H9 (cell line): ENCODE results near the gene CYGB. TPM values are rescaled to one million over a fixed set of nuclear protein-coding genes. Genes with fewer than 3 reads are reported as not detected.

ENCODE experiments used
- DNase-seq: peaks from one replicate; pipeline ENCODE4 v3.0.0-alpha.2; 2017
- H2AFZ ChIP-seq: one replicate; pipeline ENCODE4 v1.6.1; 2013; ENCODE audit warnings: mild to moderate bottlenecking, low read length, control low read depth, moderate library complexity
- H2AK5ac ChIP-seq: 2 replicates; pipeline ENCODE4 v1.6.1; 2013; ENCODE audit warnings: low read length, control low read depth, mixed read lengths; ENCODE audit not compliant: insufficient read length
- H2BK120ac ChIP-seq: one replicate; pipeline ENCODE4 v1.6.1; 2013; ENCODE audit warnings: low read depth, mild to moderate bottlenecking, low read length, control low read depth, inconsistent platforms; ENCODE audit not compliant: poor library complexity, severe bottlenecking
- H2BK12ac ChIP-seq: 2 replicates; pipeline ENCODE4 v1.6.1; 2013; ENCODE audit warnings: low read length, control low read depth, mixed read lengths, low read depth; ENCODE audit not compliant: insufficient read length
- H2BK15ac ChIP-seq: 2 replicates; pipeline ENCODE4 v1.6.1; 2013; ENCODE audit warnings: low read depth, low read length, control low read depth
- H2BK20ac ChIP-seq: one replicate; pipeline ENCODE4 v1.6.1; 2013; ENCODE audit warnings: low read depth, mild to moderate bottlenecking, low read length, control low read depth, inconsistent platforms; ENCODE audit not compliant: poor library complexity, severe bottlenecking
- H2BK5ac ChIP-seq: 2 replicates; pipeline ENCODE4 v1.6.1; 2013; ENCODE audit warnings: low read length, control low read depth, mixed read lengths; ENCODE audit not compliant: insufficient read length
- H3K14ac ChIP-seq: 2 replicates; pipeline ENCODE4 v1.6.1; 2013; ENCODE audit warnings: low read length, control low read depth; ENCODE audit not compliant: insufficient read depth
- H3K18ac ChIP-seq: 2 replicates; pipeline ENCODE4 v1.6.1; 2013; ENCODE audit warnings: low read depth, mild to moderate bottlenecking, mixed read lengths, low read length, control low read depth; ENCODE audit not compliant: insufficient read length
- H3K23ac ChIP-seq: 2 replicates; pipeline ENCODE4 v1.6.1; 2013; ENCODE audit warnings: low read length, control low read depth, mixed read lengths, low read depth; ENCODE audit not compliant: insufficient read length
- H3K23me2 ChIP-seq: 2 replicates; pipeline ENCODE4 v1.6.1; 2013; ENCODE audit warnings: low read depth, mild to moderate bottlenecking, mixed read lengths, low read length, control low read depth; ENCODE audit not compliant: insufficient read length, poor library complexity, severe bottlenecking
- H3K27ac ChIP-seq: 2 replicates; pipeline ENCODE4 v1.5.1; 2013; ENCODE audit warnings: low read length, control low read depth, mixed read lengths, low read depth; ENCODE audit not compliant: insufficient read length
- H3K27me3 ChIP-seq: 2 replicates; pipeline ENCODE4 v1.6.1; 2013; ENCODE audit warnings: low read length, control low read depth, inconsistent platforms; ENCODE audit not compliant: insufficient read depth
- H3K4ac ChIP-seq: 2 replicates; pipeline ENCODE4 v1.6.1; 2013; ENCODE audit warnings: low read depth, mild to moderate bottlenecking, control low read depth, inconsistent platforms, low read length, moderate library complexity
- H3K4me1 ChIP-seq: 2 replicates; pipeline ENCODE4 v1.6.1; 2013; ENCODE audit warnings: low read length, control low read depth, inconsistent platforms; ENCODE audit not compliant: insufficient read depth
- H3K4me2 ChIP-seq: 2 replicates; pipeline ENCODE4 v1.6.1; 2013; ENCODE audit warnings: low read length, control low read depth, mixed read lengths; ENCODE audit not compliant: insufficient read length, insufficient read depth
- H3K56ac ChIP-seq: 2 replicates; pipeline ENCODE4 v1.6.1; 2013; ENCODE audit warnings: low read depth, mild to moderate bottlenecking, mixed read lengths, low read length, control low read depth; ENCODE audit not compliant: insufficient read length
- H3K79me1 ChIP-seq: 2 replicates; pipeline ENCODE4 v1.6.1; 2013; ENCODE audit warnings: low read depth, mild to moderate bottlenecking, moderate library complexity, low read length, control low read depth, inconsistent platforms; ENCODE audit not compliant: insufficient read depth, poor library complexity, severe bottlenecking
- H3K79me2 ChIP-seq: 2 replicates; pipeline ENCODE4 v1.6.1; 2013; ENCODE audit warnings: low read length, control low read depth, inconsistent platforms; ENCODE audit not compliant: insufficient read depth
- H3K9ac ChIP-seq: 2 replicates; pipeline ENCODE4 v1.6.1; 2013; ENCODE audit warnings: low read length, control low read depth, mixed read lengths; ENCODE audit not compliant: insufficient read length; ENCODE audit errors: extremely low read depth
- H3K9me3 ChIP-seq: one replicate; pipeline ENCODE4 v1.6.1; 2013; ENCODE audit warnings: low read depth, low read length, inconsistent platforms; ENCODE audit not compliant: control insufficient read depth
- H3T11ph ChIP-seq: one replicate; pipeline ENCODE4 v1.6.1; 2013; ENCODE audit warnings: mild to moderate bottlenecking, low read length, control low read depth, inconsistent platforms
- H4K20me1 ChIP-seq: one replicate; pipeline ENCODE4 v1.6.1; 2013; ENCODE audit not compliant: control insufficient read depth, insufficient read length, insufficient read depth
- H4K5ac ChIP-seq: 2 replicates; pipeline ENCODE4 v1.6.1; 2013; ENCODE audit warnings: low read depth, mild to moderate bottlenecking, mixed read lengths, low read length, control low read depth; ENCODE audit not compliant: insufficient read length
- H4K8ac ChIP-seq: replicated peaks from 2 replicates; pipeline ENCODE4 v1.6.1; 2013; ENCODE audit warnings: low read length, control low read depth, mixed read lengths, low read depth; ENCODE audit not compliant: insufficient read length
- H4K91ac ChIP-seq: 2 replicates; pipeline ENCODE4 v1.6.1; 2013; ENCODE audit warnings: low read depth, mild to moderate bottlenecking, moderate library complexity, mixed read lengths, low read length, control low read depth; ENCODE audit not compliant: insufficient read length
- H3K27ac Mint-ChIP-seq, 3 experiments: 2 replicates in 2 of 3; 3 replicates in 1 of 3; pipeline ENCODE4 v1.8.0; 2020 to 2021; ENCODE audit warnings: mixed read lengths in 3 of 3, mild to moderate bottlenecking in 1 of 3, moderate library complexity in 1 of 3
- H3K27me3 Mint-ChIP-seq: 2 replicates; pipeline ENCODE4 v1.8.0; 2021; ENCODE audit warnings: low read depth, mild to moderate bottlenecking, moderate library complexity, mixed read lengths
- H3K36me3 Mint-ChIP-seq, 3 experiments: 2 replicates in 2 of 3; 3 replicates in 1 of 3; pipeline ENCODE4 v1.8.0; 2020 to 2021; ENCODE audit warnings: low read depth in 3 of 3, mixed read lengths in 3 of 3; ENCODE audit not compliant: insufficient read depth in 1 of 3
- H3K4me1 Mint-ChIP-seq, 2 experiments: 2 replicates each; pipeline ENCODE4 v1.8.0; 2020; ENCODE audit warnings: mixed read lengths in 2 of 2
- H3K4me3 Mint-ChIP-seq, 2 experiments: 2 replicates in 1 of 2; 3 replicates in 1 of 2; pipeline ENCODE4 v1.8.0; 2020 to 2021; ENCODE audit warnings: mild to moderate bottlenecking in 2 of 2, mixed read lengths in 2 of 2, moderate library complexity in 1 of 2
- H3K9me3 Mint-ChIP-seq, 2 experiments: 2 replicates in 1 of 2; 3 replicates in 1 of 2; pipeline ENCODE4 v1.8.0; 2020; ENCODE audit warnings: mild to moderate bottlenecking in 2 of 2, mixed read lengths in 2 of 2, moderate library complexity in 1 of 2
- CTCF ChIP-seq: fragments of 200-600 bp; sonication (generic); conservative IDR thresholded peaks from 3 replicates; pipeline ENCODE4 v1.8.0; 2021; ENCODE audit warnings: antibody characterized with exemption, mild to moderate bottlenecking
- WGBS: extraction: QIAGEN DNeasy Blood & Tissue Kit; methylation state at CpG from one replicate; pipeline ENCODE4 v1.1.7; 2013; ENCODE audit warnings: missing lambda C conversion rate, low lambda C conversion rate, mixed read lengths; ENCODE audit not compliant: insufficient read length; ENCODE audit errors: extremely low coverage; 5-methylcytosine and 5-hydroxymethylcytosine counted together
- total RNA-seq: library from RNA; stranded (reverse); gene quantifications from 2 replicates; pipeline ENCODE4 v1.2.1, GENCODE V29; 2021

Gene CYGB
- total RNA-seq, 1 experiment from 2014 or later: 2.4 TPM

DNA sequence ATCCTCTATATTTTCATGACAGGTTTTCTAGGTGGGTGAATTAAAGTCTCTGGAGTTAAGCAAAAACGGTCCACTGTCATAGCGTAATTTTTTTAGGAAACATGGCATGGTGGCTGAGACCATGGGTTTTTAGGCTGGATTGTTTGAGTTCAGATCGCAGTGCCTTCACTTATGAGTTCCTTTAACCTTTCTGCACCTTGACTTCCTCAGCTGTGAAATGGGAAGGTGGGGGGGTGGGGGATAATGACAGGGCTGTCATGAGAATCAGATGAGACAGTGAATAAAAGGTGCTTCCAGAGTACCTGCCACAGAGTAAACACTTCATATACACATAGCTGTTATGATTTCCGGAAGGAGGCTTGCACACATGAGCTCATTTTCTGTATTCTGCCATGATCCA is 14.2 kb upstream of the CYGB start:
- no peak for DNase-seq
- Mint-ChIP-seq H3K36me3 (no peaks in the 10 kb centered on the region; a peak in 1 of 7 replicates), H3K9me3 (no peaks in the 10 kb centered on the region), H3K27ac (peak overlapping the region in 2 of 3 experiments; percentile 24 to 88; a peak in 2 of 7 replicates), H3K27me3 (no peaks in the 10 kb centered on the region), H3K4me3 (no peak overlapping the region), H3K4me1 (peaks cover 12 to 17% of the 10 kb centered on the region in 2 experiments)
- H2AFZ ChIP-seq: no peak overlapping the region
- H3K79me2 ChIP-seq: no peaks in the 10 kb centered on the region
- no peaks in the 10 kb centered on the region for H3K79me1 ChIP-seq
- no peak overlapping the region for H4K91ac ChIP-seq
- H3K9me3 ChIP-seq: no peaks in the 10 kb centered on the region
- H2BK20ac ChIP-seq: no peak overlapping the region
- no peak overlapping the region for H3K4ac ChIP-seq
- no peak overlapping the region for H3K9ac ChIP-seq
- H3K23me2 ChIP-seq: no peaks in the 10 kb centered on the region
- H4K8ac ChIP-seq: no peak overlapping the region
- no peak overlapping the region for H2BK5ac ChIP-seq
- H2BK12ac ChIP-seq: no peak overlapping the region
- H2AK5ac ChIP-seq: no peak overlapping the region
- H3K18ac ChIP-seq: no peak overlapping the region
- no peak overlapping the region for H2BK15ac ChIP-seq
- H4K5ac ChIP-seq: no peak overlapping the region
- no peak overlapping the region for H2BK120ac ChIP-seq
- no peak for TF ChIP-seq CTCF
- no peak overlapping the region for H3T11ph ChIP-seq
- H3K4me1 ChIP-seq: no peaks in the 10 kb centered on the region; the same call in 1 of the 2 replicates
- no CpG with 5 or more reads among the region's 4 CpGs for WGBS
- H3K27me3 ChIP-seq: no peaks in the 10 kb centered on the region
- no peak overlapping the region for H3K27ac ChIP-seq
- no peak overlapping the region for H3K23ac ChIP-seq
- H3K56ac ChIP-seq: no peak overlapping the region
- no peak overlapping the region for H3K14ac ChIP-seq
- no peaks in the 10 kb centered on the region for H4K20me1 ChIP-seq
- no peak overlapping the region for H3K4me2 ChIP-seq
